Measurements from ENCODE around the gene ANAPC2.

Gene ANAPC2

GRCh38 chr9:137185921-137186320 lies 2.4 kb downstream of the ANAPC2 start:
- TF ChIP-seq, protein P1, sequence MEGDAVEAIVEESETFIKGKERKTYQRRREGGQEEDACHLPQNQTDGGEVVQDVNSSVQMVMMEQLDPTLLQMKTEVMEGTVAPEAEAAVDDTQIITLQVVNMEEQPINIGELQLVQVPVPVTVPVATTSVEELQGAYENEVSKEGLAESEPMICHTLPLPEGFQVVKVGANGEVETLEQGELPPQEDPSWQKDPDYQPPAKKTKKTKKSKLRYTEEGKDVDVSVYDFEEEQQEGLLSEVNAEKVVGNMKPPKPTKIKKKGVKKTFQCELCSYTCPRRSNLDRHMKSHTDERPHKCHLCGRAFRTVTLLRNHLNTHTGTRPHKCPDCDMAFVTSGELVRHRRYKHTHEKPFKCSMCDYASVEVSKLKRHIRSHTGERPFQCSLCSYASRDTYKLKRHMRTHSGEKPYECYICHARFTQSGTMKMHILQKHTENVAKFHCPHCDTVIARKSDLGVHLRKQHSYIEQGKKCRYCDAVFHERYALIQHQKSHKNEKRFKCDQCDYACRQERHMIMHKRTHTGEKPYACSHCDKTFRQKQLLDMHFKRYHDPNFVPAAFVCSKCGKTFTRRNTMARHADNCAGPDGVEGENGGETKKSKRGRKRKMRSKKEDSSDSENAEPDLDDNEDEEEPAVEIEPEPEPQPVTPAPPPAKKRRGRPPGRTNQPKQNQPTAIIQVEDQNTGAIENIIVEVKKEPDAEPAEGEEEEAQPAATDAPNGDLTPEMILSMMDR (IDR thresholded peaks at IDR 0.05), result no peak
- H3K4me1 ChIP-seq (ENCODE audit: control insufficient read depth in 1 of 2, insufficient read depth in 1 of 2, low read depth in 1 of 2, low read length in 1 of 2), result peaks cover 34% of the 10 kb centered on the region in 2 experiments
- no peaks in the 10 kb centered on the region for H3K27me3 ChIP-seq
- no peak overlapping the region for H3K27ac ChIP-seq
- no peak overlapping the region for H3K4me3 ChIP-seq (ENCODE audit: low read depth in 1 of 2, low read length in 1 of 2)
- H3K9me3 ChIP-seq, result no peaks in the 10 kb centered on the region
- peaks cover 77% of the 10 kb centered on the region for H3K36me3 ChIP-seq

GRCh38 chr9:137184881-137185660 lies 3.3 kb downstream of the ANAPC2 start:
- H3K36me3 ChIP-seq, result peaks cover 77% of the 10 kb centered on the region
- TF ChIP-seq, protein P1 (IDR thresholded peaks at IDR 0.05), result no peak
- H3K4me1 ChIP-seq (ENCODE audit: control insufficient read depth in 1 of 2, insufficient read depth in 1 of 2, low read depth in 1 of 2, low read length in 1 of 2), result peaks cover 30 to 32% of the 10 kb centered on the region in 2 experiments
- no peak overlapping the region for H3K27ac ChIP-seq
- H3K4me3 ChIP-seq (ENCODE audit: low read depth in 1 of 2, low read length in 1 of 2), result no peak overlapping the region
- no peaks in the 10 kb centered on the region for H3K9me3 ChIP-seq
- H3K27me3 ChIP-seq, result no peaks in the 10 kb centered on the region

DNA sequence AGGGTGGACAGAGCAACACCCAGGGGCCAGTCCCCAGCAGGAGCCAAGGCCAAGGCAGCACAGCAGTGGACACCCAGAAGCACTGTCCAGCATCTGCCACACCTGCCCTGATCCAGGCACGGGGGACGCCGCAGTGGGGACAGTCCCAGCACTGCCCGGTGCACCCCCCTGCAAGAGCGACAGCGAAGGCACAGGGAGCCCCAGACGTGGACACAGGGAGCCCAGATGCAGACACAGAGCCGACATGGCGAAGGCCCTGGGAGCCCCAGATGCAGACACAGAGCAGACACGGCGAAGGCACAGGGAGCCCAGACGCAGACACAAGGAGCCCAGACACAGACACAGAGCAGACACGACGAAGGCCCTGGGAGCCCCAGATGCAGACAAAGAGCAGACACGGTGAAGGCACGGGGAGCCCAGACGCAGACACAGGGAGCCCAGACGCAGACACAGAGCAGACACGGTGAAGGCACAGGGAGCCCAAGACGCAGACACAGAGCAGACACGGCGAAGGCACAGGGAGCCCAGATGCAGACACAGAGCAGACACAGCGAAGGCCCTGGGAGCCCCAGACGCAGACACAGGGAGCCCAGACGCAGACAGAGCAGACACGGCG lies 4.3 kb downstream of the ANAPC2 start:
- Histone ChIP-seq H3K27me3 (no peaks in the 10 kb centered on the region), H3K36me3 (peaks cover 83% of the 10 kb centered on the region), H3K4me1 (ENCODE audit: control insufficient read depth in 1 of 2, insufficient read depth in 1 of 2, low read depth in 1 of 2, low read length in 1 of 2) (peaks cover 21 to 22% of the 10 kb centered on the region in 2 experiments), H3K9me3 (no peaks in the 10 kb centered on the region), H3K4me3 (ENCODE audit: low read depth in 1 of 2, low read length in 1 of 2) (no peak overlapping the region), H3K27ac (no peak overlapping the region)
- TF ChIP-seq, protein P1 (IDR thresholded peaks at IDR 0.05), result no peak

GRCh38 chr9:137182836-137183235 lies 5.5 kb downstream of the ANAPC2 start:
- H3K9me3 ChIP-seq, result no peaks in the 10 kb centered on the region
- H3K36me3 ChIP-seq, result peaks cover 96% of the 10 kb centered on the region
- H3K27ac ChIP-seq, result no peak overlapping the region
- peaks cover 13 to 15% of the 10 kb centered on the region in 2 experiments for H3K4me1 ChIP-seq (ENCODE audit: control insufficient read depth in 1 of 2, insufficient read depth in 1 of 2, low read depth in 1 of 2, low read length in 1 of 2)
- no peaks in the 10 kb centered on the region for H3K27me3 ChIP-seq
- TF ChIP-seq, protein P1 (IDR thresholded peaks at IDR 0.05), result no peak
- H3K4me3 ChIP-seq (ENCODE audit: low read depth in 1 of 2, low read length in 1 of 2), result no peak overlapping the region

DNA sequence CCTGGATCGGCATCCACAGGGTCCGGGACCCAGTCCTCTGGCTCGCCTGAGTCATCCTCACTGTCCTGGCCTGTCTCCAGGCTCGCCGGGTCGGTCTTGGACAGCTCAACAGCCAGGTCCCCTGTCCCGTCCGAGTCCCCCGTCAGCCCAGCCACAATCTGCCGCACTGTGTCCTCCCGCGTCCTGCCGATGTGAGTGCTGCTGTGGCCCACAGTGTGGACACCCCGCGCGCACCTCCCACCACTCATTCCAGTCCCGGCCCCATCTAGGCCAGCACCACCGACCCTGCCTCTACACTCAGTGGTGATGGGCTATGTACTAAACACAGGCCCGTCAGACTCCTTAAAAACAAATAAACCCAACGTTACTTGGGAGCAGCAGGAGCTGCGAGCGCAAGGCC lies 6.7 kb downstream of the ANAPC2 start:
- H3K4me1 ChIP-seq (ENCODE audit: control insufficient read depth in 1 of 2, insufficient read depth in 1 of 2, low read depth in 1 of 2, low read length in 1 of 2), result peaks cover 3 to 4% of the 10 kb centered on the region in 2 experiments
- H3K9me3 ChIP-seq, result no peaks in the 10 kb centered on the region
- H3K27ac ChIP-seq, result no peak overlapping the region
- peaks cover 100% of the 10 kb centered on the region for H3K36me3 ChIP-seq
- H3K27me3 ChIP-seq, result no peaks in the 10 kb centered on the region
- TF ChIP-seq, protein P1 (IDR thresholded peaks at IDR 0.05), result no peak
- no peak overlapping the region for H3K4me3 ChIP-seq (ENCODE audit: low read depth in 1 of 2, low read length in 1 of 2)

All from neutrophil (primary cell).